H1 (cell line): ENCODE data around the gene CLDN6. TPM values are rescaled to one million over a fixed set of nuclear protein-coding genes. Genes with fewer than 3 reads are reported as not detected.
A peak's percentile ranks its signal among the peaks of the same experiment; 100 is the strongest.

Experiments
- ATF2 ChIP-seq: IDR thresholded peaks from 2 replicates; pipeline ENCODE4 v1.6.1; 2012; ENCODE audit warnings: low read length, inconsistent platforms
- CHD7 ChIP-seq: fragments of 300-600 bp; sonication (generic); IDR thresholded peaks from 2 replicates; pipeline ENCODE4 v1.7.1; 2012; ENCODE audit warnings: low read length, moderate library complexity, mild to moderate bottlenecking, inconsistent platforms; ENCODE audit not compliant: insufficient replicate concordance
- HDAC6 ChIP-seq: IDR thresholded peaks from one replicate; pipeline ENCODE4 v1.7.1; 2012; ENCODE audit warnings: low read depth, mild to moderate bottlenecking, inconsistent platforms, low read length, moderate library complexity
- NRF1 ChIP-seq: IDR thresholded peaks from 2 replicates; pipeline ENCODE4 v1.6.1; 2011; ENCODE audit warnings: mild to moderate bottlenecking, low read depth, low read length, improper control_type of control experiment
- SP1 ChIP-seq: IDR thresholded peaks from 2 replicates; pipeline ENCODE4 v1.6.1; 2011; ENCODE audit warnings: low read depth, low read length
- SUZ12 ChIP-seq: fragments of 200-600 bp; sonication (generic); IDR thresholded peaks from 2 replicates; pipeline ENCODE4 v1.6.1; 2012; ENCODE audit warnings: mild to moderate bottlenecking, inconsistent platforms, low read length, moderate library complexity, mixed read lengths
- TBP ChIP-seq: IDR thresholded peaks from 2 replicates; pipeline ENCODE4 v1.6.1; 2011; ENCODE audit warnings: low read depth, low read length, improper control_type of control experiment
- YY1 ChIP-seq: IDR thresholded peaks from 2 replicates; pipeline ENCODE4 v1.6.1; 2011; ENCODE audit warnings: low read depth, mild to moderate bottlenecking, low read length
- polyA plus RNA-seq, 7 experiments: library from polyadenylated mRNA; depleted of rRNA in 3 of 7; stranded (reverse) in 5 of 7; unstranded in 2 of 7; fragments of >200 nt in 5 of 7; fragments of 200-250 nt in 2 of 7; gene quantifications; 1 replicate in 5 of 7; 2 replicates in 1 of 7; 4 replicates in 1 of 7; pipeline versions ENCODE4 v1.2.1 to v1.2.3, GENCODE V29; 2011 to 2013; ENCODE audit warnings: missing spikeins in 2 of 7, mixed read lengths in 2 of 7
- total RNA-seq: library from RNA; stranded (reverse); fragmentation: NEBNext Ultra II Directional; extraction: Animal tissue kit (Norgen Biotek cat#: 25700); gene quantifications from 2 replicates; pipeline ENCODE4 v1.2.1, GENCODE V29; 2021

Gene CLDN6
- total and polyA plus RNA-seq, 2 of the 8 experiments (the other 6 are each of a cell fraction or from before 2014, with no cell fraction given), result 747 to 1,115 TPM

GRCh38 chr16:3059041-3059722 lies 41.2 kb upstream of the CLDN6 start (continued):
- 0 out of 2 replicates have a peak, but pooled peaks have one; percentile 61 for TF ChIP-seq ATF2
- TF ChIP-seq CHD7, result no peak
- peak; percentile 53; the same call in 1 of the 2 replicates for TF ChIP-seq SP1
- no peak for TF ChIP-seq SUZ12
- TF ChIP-seq TBP, result no peak; the same call in 1 of the 2 replicates
- TF ChIP-seq YY1, result 0 out of 2 replicates have a peak, but pooled peaks have one; percentile 42
- TF ChIP-seq NRF1, result peak; percentile 39
- no peak for TF ChIP-seq HDAC6
